Measurements from ENCODE around the gene AHI1. TPM values are rescaled to one million over a fixed set of nuclear protein-coding genes. Genes with fewer than 3 reads are reported as not detected.

Gene AHI1
- total and polyA plus RNA-seq, 2 of the 13 experiments (the other 11 are each of a cell fraction or from before 2014, with no cell fraction given), result 7.2 to 18.6 TPM

DNA sequence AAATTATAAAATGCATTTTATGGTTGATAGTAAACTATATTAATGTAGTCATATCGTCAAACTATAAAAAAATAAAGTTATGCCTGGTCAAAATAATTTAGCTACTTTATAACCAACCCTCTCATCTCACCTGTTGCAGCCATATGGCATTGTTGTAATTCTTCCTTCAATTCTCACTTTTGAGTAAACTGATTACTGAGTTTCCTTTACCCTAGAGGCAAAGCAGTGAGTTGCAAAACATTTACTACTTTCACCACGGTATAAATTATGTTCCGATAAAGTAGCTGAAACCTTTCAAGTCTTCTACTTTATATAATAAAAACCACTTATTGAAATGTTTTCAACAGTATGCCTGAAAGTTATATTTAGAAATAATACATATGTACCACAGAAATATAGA, 113.8 kb downstream of the AHI1 start:
- Histone ChIP-seq H3K79me2 (ENCODE audit: insufficient read depth, low read length) (no peaks in the 10 kb centered on the region), H3K4me1 (ENCODE audit: insufficient read depth, low read length) (no peaks in the 10 kb centered on the region), H3K36me3 (replicated peaks in 1 of 2; ENCODE audit: control insufficient read depth in 1 of 2, insufficient read depth in 2 of 2, low read length in 2 of 2) (no peaks in the 10 kb centered on the region), H2AFZ (ENCODE audit: low read length) (no peak overlapping the region), H3K27ac (ENCODE audit: extremely low read length, insufficient read depth, low read length) (no peak overlapping the region), H3K9ac (ENCODE audit: insufficient read depth, low read depth, low read length) (no peak overlapping the region), H3K4me3 (replicated peaks in 1 of 3; ENCODE audit: insufficient read depth in 1 of 3, low read depth in 2 of 3, low read length in 3 of 3) (no peak overlapping the region), H3K4me2 (ENCODE audit: low read depth, low read length) (no peak overlapping the region), H4K20me1 (ENCODE audit: insufficient read depth, low read length) (no peaks in the 10 kb centered on the region), H3K27me3 (ENCODE audit: control insufficient read depth in 1 of 2, insufficient read depth in 2 of 2, low read length in 2 of 2) (no peaks in the 10 kb centered on the region), H3K9me3 (ENCODE audit: low read length) (no peaks in the 10 kb centered on the region)
- intact Hi-C loops (cut with micrococcal nuclease; ENCODE audit: unreplicated experiment) (no loop called here), in situ Hi-C loops (cut with HindIII; ENCODE audit: extremely low pct_ligation_motif_present, low pct_unique_long_range_greater_than_20kb) (no loop called here)
- ATAC-seq, result no peak
- no peak for FAIRE-seq
- no TSS peak for BruUV-seq (replicated peaks)
- WGBS (ENCODE audit: low lambda C conversion rate), result 92% methylated on average over 3 of the region's 3 CpGs
- no peak for DNase-seq (ENCODE audit: low spot score)
- TF ChIP-seq ZNF7 (CRISPR knock-in tag; IDR thresholded peaks at IDR 0.05), result no peak
- TF ChIP-seq ZNF292 (CRISPR knock-in tag; IDR thresholded peaks at IDR 0.05; ENCODE audit: borderline replicate concordance, low read depth), result no peak
- TF ChIP-seq SIX4 (CRISPR knock-in tag; IDR thresholded peaks at IDR 0.05), result no peak
- TF ChIP-seq, protein P1, sequence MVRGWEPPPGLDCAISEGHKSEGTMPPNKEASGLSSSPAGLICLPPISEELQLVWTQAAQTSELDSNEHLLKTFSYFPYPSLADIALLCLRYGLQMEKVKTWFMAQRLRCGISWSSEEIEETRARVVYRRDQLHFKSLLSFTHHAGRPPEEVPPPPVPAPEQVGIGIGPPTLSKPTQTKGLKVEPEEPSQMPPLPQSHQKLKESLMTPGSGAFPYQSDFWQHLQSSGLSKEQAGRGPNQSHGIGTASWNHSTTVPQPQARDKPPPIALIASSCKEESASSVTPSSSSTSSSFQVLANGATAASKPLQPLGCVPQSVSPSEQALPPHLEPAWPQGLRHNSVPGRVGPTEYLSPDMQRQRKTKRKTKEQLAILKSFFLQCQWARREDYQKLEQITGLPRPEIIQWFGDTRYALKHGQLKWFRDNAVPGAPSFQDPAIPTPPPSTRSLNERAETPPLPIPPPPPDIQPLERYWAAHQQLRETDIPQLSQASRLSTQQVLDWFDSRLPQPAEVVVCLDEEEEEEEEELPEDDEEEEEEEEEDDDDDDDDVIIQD (CRISPR knock-in tag; IDR thresholded peaks at IDR 0.05; ENCODE audit: low read depth), result no peak
- TF ChIP-seq SMAD1 (CRISPR knock-in tag; IDR thresholded peaks at IDR 0.05; ENCODE audit: borderline replicate concordance, low read depth), result no peak
- no peak for TF ChIP-seq SATB2 (CRISPR knock-in tag; IDR thresholded peaks at IDR 0.05)
- no peak for TF ChIP-seq RFXANK (CRISPR knock-in tag; IDR thresholded peaks at IDR 0.05)
- TF ChIP-seq ZSCAN9 (CRISPR knock-in tag; IDR thresholded peaks at IDR 0.05; ENCODE audit: borderline replicate concordance), result no peak
- TF ChIP-seq EP300 (IDR thresholded peaks at IDR 0.05; ENCODE audit: low read depth in 2 of 2, low read length in 2 of 2), result no peak
- no peak for TF ChIP-seq EP300 (CRISPR knock-in tag; IDR thresholded peaks at IDR 0.05; ENCODE audit: borderline replicate concordance)
- TF ChIP-seq KDM2A (CRISPR knock-in tag; IDR thresholded peaks at IDR 0.05; ENCODE audit: borderline replicate concordance, low read depth), result no peak
- no peak for TF ChIP-seq RAD21 (CRISPR knock-in tag; IDR thresholded peaks at IDR 0.05)
- TF ChIP-seq DNMT1 (CRISPR knock-in tag; IDR thresholded peaks at IDR 0.05), result no peak
- TF ChIP-seq ZFP37 (CRISPR knock-in tag; IDR thresholded peaks at IDR 0.05; ENCODE audit: borderline replicate concordance), result no peak
- TF ChIP-seq ZNF30 (CRISPR knock-in tag; IDR thresholded peaks at IDR 0.05), result no peak
- POLR2A ChIA-PET, result no interaction called here
- CTCF ChIA-PET (ENCODE audit: low intra/inter-chr PET ratio, low total read pairs), result no interaction called here
